Kidney epithelial cell (primary cell): ENCODE data around the gene CHCHD3. TPM values are rescaled to one million over a fixed set of nuclear protein-coding genes. Genes with fewer than 3 reads are reported as not detected.

ENCODE experiments used
- DNase-seq: peaks from one replicate; pipeline ENCODE4 v3.0.0-alpha.2; 2010; ENCODE audit warnings: low read depth
- H3K27me3 ChIP-seq: 2 replicates; pipeline ENCODE4 v1.6.0; 2011; ENCODE audit warnings: low read length; ENCODE audit not compliant: control insufficient read depth, insufficient read depth
- H3K36me3 ChIP-seq: 2 replicates; pipeline ENCODE4 v1.5.1; 2011; ENCODE audit warnings: low read length; ENCODE audit not compliant: control insufficient read depth, insufficient read depth
- H3K4me3 ChIP-seq: 2 replicates; pipeline ENCODE4 v1.5.1; 2011; ENCODE audit warnings: low read depth, mild to moderate bottlenecking, control low read depth, low read length
- CTCF ChIP-seq: IDR thresholded peaks from 2 replicates; pipeline ENCODE4 v1.5.1; 2011; ENCODE audit warnings: mild to moderate bottlenecking, moderate library complexity, low read length, control low read depth, inconsistent platforms; ENCODE audit not compliant: insufficient read depth, poor library complexity, severe bottlenecking
- total RNA-seq: library from RNA; depleted of rRNA; stranded (reverse); fragments of >200 nt; gene quantifications from 2 replicates; pipeline ENCODE4 v1.2.3, GENCODE V29; 2015

The CHCHD3 gene
- total RNA-seq, 1 donor from 2014 or later: 119 TPM

GRCh38 chr7:132871419-132871818 lies 210.5 kb downstream of the CHCHD3 start:
- H3K4me3 ChIP-seq: no peak overlapping the region
- no peak for DNase-seq
- no peak for TF ChIP-seq CTCF
- no peaks in the 10 kb centered on the region for H3K36me3 ChIP-seq
- no peaks in the 10 kb centered on the region for H3K27me3 ChIP-seq

GRCh38 chr7:132869166-132869861 lies 212.6 kb downstream of the CHCHD3 start:
- no peak for TF ChIP-seq CTCF
- H3K36me3 ChIP-seq: no peaks in the 10 kb centered on the region
- no peak overlapping the region for H3K4me3 ChIP-seq
- H3K27me3 ChIP-seq: no peaks in the 10 kb centered on the region
- no peak for DNase-seq

- no peak for TF ChIP-seq CTCF
- no peak for DNase-seq
- Histone ChIP-seq H3K36me3 (no peaks in the 10 kb centered on the region), H3K4me3 (no peak overlapping the region), H3K27me3 (no peaks in the 10 kb centered on the region)
Measured at GRCh38 chr7:132866551-132866950, 215.3 kb downstream of the CHCHD3 start.

GRCh38 chr7:132866144-132866531 lies 215.8 kb downstream of the CHCHD3 start:
- no peak for DNase-seq
- H3K36me3 ChIP-seq: no peaks in the 10 kb centered on the region
- no peak for TF ChIP-seq CTCF
- H3K4me3 ChIP-seq: no peak overlapping the region
- H3K27me3 ChIP-seq: no peaks in the 10 kb centered on the region

GRCh38 chr7:132865366-132866143 lies 216.3 kb downstream of the CHCHD3 start:
- no peaks in the 10 kb centered on the region for H3K36me3 ChIP-seq
- no peak for TF ChIP-seq CTCF
- no peak overlapping the region for H3K4me3 ChIP-seq
- H3K27me3 ChIP-seq: no peaks in the 10 kb centered on the region
- peak; percentile 9 for DNase-seq
